Panc1 (cell line): ENCODE measurements around the gene RAB32. TPM values are rescaled to one million over a fixed set of nuclear protein-coding genes. Genes with fewer than 3 reads are reported as not detected.
"Not testable (repeated sequence)": the region's sequence is repeated elsewhere in the genome, so short reads cannot be mapped to it uniquely, and the experiment has no call there.

Experiments
- ATAC-seq: fragments of 200-7000 bp; cut with Tn5 transposase; 2 replicates; pipeline ENCODE4 v1.9.1; 2020; ENCODE audit warnings: mild to moderate bottlenecking, moderate library complexity
- BruUV-seq: library from RNA; stranded (reverse); fragments of 400-500 nt; replicated peaks from 2 replicates; lab custom pipeline; 2021; lab: Mats Ljungman, UMichigan
- CTCF ChIA-PET: fragments of 300-600 bp; sonication (Branson Sonifier 250); formaldehyde crosslinking; loops from one replicate; lab custom pipeline; 2022; ENCODE audit warnings: antibody characterized with exemption; lab: Charles Lee
- POLR2A ChIA-PET: fragments of 300-600 bp; sonication (Branson Sonifier 250); formaldehyde crosslinking; loops from one replicate; lab custom pipeline; 2022; ENCODE audit warnings: antibody characterized with exemption; lab: Charles Lee
- DNase-seq: peaks from one replicate; pipeline ENCODE4 v3.0.0-alpha.2; 2010; ENCODE audit warnings: low read depth, low spot score
- H3K27ac ChIP-seq: 2 replicates; pipeline ENCODE4 v1.5.1; 2011; ENCODE audit warnings: mild to moderate bottlenecking, low read length, inconsistent platforms
- H3K27me3 ChIP-seq: fragments of 200-500 bp; sonication (Bioruptor generic); 2 replicates; pipeline ENCODE4 v1.6.0; 2014; ENCODE audit warnings: low read length, inconsistent platforms; ENCODE audit not compliant: control insufficient read depth, insufficient read depth
- H3K36me3 ChIP-seq: fragments of 200-500 bp; sonication (Bioruptor generic); 2 replicates; pipeline ENCODE4 v1.5.1; 2014; ENCODE audit warnings: inconsistent platforms, mild to moderate bottlenecking, low read length, moderate library complexity; ENCODE audit not compliant: control insufficient read depth, insufficient read depth
- H3K4me1 ChIP-seq: 2 replicates; pipeline ENCODE4 v1.5.1; 2011; ENCODE audit warnings: inconsistent platforms, mild to moderate bottlenecking, low read length, moderate library complexity; ENCODE audit not compliant: control insufficient read depth, insufficient read depth
- H3K4me3 ChIP-seq, 2 experiments: 2 replicates each; pipeline ENCODE4 v1.5.1; 2011 to 2012; ENCODE audit warnings: low read depth in 2 of 2, low read length in 2 of 2, mild to moderate bottlenecking in 2 of 2, inconsistent platforms in 1 of 2, moderate library complexity in 1 of 2
- H3K9me3 ChIP-seq: fragments of 200-500 bp; sonication (Bioruptor generic); 2 replicates; pipeline ENCODE4 v1.5.1; 2014; ENCODE audit warnings: low read depth, mild to moderate bottlenecking, inconsistent platforms, low read length, moderate library complexity; ENCODE audit not compliant: control insufficient read depth, insufficient read depth
- POLR2AphosphoS5 ChIP-seq: IDR thresholded peaks from 2 replicates; pipeline ENCODE4 v1.6.1; 2012; ENCODE audit warnings: mild to moderate bottlenecking, low read depth, low read length, moderate library complexity
- SIN3A ChIP-seq: IDR thresholded peaks from 2 replicates; pipeline ENCODE4 v1.6.1; 2012; ENCODE audit warnings: low read depth, mild to moderate bottlenecking, low read length, moderate library complexity, borderline replicate concordance; ENCODE audit not compliant: insufficient read depth
- TCF7L2 ChIP-seq: IDR thresholded peaks from 2 replicates; pipeline ENCODE4 v1.6.1; 2011; ENCODE audit warnings: mild to moderate bottlenecking, low read depth, low read length, inconsistent platforms
- in situ Hi-C: cut with HindIII; loops from 2 replicates; pipeline ENCODE4 v1.10.0; 2016; ENCODE audit warnings: low sequenced_read_pairs, low pct_unique_long_range_greater_than_20kb
- intact Hi-C: fragments of 100-400 bp; cut with micrococcal nuclease; formaldehyde crosslinking; loops from one replicate; pipeline ENCODE4 v1.10.0; 2022; ENCODE audit not compliant: unreplicated experiment
- total RNA-seq: library from RNA; stranded (reverse); gene quantifications from one replicate; pipeline ENCODE4 v1.2.1, GENCODE V29; 2021; ENCODE audit not compliant: unreplicated experiment
- TF ChIP-seq, protein P1 (sequence below), 2 experiments: IDR thresholded peaks; 2 replicates each; pipeline ENCODE4 v1.6.1; 2011 to 2012; ENCODE audit warnings: low read depth in 2 of 2, control low read depth in 1 of 2, low read length in 1 of 2, mild to moderate bottlenecking in 1 of 2, moderate library complexity in 1 of 2; ENCODE audit not compliant: insufficient read depth in 1 of 2
- TF ChIP-seq, protein P2 (sequence below): fragments of 450-650 bp; IDR thresholded peaks from 2 replicates; pipeline ENCODE4 v1.5.1; 2017; ENCODE audit warnings: mild to moderate bottlenecking

The RAB32 gene
- total RNA-seq, 1 experiment from 2014 or later: 61.5 TPM

DNA sequence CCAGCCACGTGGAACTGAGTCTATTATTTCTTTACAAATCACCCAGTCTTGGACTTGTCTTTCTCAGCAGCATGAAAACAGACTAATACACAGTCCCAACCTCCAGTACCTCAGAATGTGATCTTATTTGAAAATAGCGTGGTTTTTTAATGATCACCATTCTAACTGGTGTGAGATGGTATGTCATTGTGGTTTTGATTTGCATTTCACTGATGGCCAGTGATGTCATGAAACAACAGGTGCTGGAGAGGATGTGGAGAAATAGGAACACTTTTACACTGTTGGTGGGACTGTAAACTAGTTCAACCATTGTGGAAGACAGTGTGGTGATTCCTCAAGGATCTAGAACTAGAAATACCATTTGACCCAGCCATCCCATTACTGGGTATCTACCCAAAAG, 23.0 kb downstream of the RAB32 start:
- BruUV-seq, H3K4me1 ChIP-seq, H3K9me3 ChIP-seq, H3K27ac ChIP-seq, in situ Hi-C loops, ATAC-seq, H3K36me3 ChIP-seq, H3K27me3 ChIP-seq, DNase-seq, CTCF ChIA-PET, H3K4me3 ChIP-seq, POLR2A ChIA-PET, intact Hi-C loops: not testable (repeated sequence)

DNA sequence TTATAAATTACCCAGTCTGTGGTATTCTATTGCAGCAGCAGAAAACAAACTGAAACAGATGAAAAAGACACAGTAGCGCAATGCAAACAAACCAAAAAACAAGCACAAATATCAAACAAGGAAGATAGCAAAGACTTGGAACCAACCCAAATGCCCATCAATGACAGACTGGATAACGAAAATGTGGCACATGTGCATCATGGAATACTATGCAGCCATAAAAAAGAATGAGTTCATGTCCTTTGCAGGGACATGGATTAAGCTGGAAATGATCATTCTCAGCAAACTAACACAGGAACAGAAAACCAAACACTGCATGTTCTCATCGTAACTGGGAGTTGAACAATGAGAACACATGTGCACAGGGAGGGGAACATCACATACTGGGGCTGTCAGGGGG, 25.0 kb downstream of the RAB32 start:
- intact Hi-C loops, H3K27ac ChIP-seq, ATAC-seq, CTCF ChIA-PET, BruUV-seq, H3K4me3 ChIP-seq, H3K4me1 ChIP-seq, DNase-seq, H3K36me3 ChIP-seq, H3K9me3 ChIP-seq, POLR2A ChIA-PET, in situ Hi-C loops, H3K27me3 ChIP-seq: not testable (repeated sequence)

DNA sequence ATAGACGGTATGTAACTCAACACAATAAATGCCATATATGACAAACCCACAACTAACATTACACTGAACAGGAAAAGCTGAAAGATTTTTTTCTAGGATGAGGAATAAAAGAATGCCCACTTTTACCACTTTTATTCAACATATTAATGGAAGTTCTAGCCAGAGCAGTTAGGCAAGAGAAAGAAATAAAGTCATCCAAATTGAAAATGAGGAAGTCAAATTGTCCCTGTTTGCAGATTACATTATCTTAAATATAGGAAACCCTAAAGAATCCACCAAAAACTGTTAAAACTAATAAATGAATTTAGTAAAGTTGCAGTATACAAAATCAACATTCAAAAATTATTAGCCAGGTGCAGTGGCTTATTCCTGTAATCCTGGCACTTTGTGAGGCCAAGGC, 30.6 kb downstream of the RAB32 start:
- intact Hi-C loops: no loop called here
- ATAC-seq (no peak), DNase-seq (no peak)
- ChIA-PET POLR2A (no interaction called here), CTCF (no interaction called here)
- TF ChIP-seq, protein P1, sequence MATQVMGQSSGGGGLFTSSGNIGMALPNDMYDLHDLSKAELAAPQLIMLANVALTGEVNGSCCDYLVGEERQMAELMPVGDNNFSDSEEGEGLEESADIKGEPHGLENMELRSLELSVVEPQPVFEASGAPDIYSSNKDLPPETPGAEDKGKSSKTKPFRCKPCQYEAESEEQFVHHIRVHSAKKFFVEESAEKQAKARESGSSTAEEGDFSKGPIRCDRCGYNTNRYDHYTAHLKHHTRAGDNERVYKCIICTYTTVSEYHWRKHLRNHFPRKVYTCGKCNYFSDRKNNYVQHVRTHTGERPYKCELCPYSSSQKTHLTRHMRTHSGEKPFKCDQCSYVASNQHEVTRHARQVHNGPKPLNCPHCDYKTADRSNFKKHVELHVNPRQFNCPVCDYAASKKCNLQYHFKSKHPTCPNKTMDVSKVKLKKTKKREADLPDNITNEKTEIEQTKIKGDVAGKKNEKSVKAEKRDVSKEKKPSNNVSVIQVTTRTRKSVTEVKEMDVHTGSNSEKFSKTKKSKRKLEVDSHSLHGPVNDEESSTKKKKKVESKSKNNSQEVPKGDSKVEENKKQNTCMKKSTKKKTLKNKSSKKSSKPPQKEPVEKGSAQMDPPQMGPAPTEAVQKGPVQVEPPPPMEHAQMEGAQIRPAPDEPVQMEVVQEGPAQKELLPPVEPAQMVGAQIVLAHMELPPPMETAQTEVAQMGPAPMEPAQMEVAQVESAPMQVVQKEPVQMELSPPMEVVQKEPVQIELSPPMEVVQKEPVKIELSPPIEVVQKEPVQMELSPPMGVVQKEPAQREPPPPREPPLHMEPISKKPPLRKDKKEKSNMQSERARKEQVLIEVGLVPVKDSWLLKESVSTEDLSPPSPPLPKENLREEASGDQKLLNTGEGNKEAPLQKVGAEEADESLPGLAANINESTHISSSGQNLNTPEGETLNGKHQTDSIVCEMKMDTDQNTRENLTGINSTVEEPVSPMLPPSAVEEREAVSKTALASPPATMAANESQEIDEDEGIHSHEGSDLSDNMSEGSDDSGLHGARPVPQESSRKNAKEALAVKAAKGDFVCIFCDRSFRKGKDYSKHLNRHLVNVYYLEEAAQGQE (IDR thresholded peaks at IDR 0.05; ENCODE audit: insufficient read depth in 1 of 2, low read depth in 2 of 2, low read length in 1 of 2): no peak
- TF ChIP-seq POLR2AphosphoS5: no peak
- TF ChIP-seq, protein P2, sequence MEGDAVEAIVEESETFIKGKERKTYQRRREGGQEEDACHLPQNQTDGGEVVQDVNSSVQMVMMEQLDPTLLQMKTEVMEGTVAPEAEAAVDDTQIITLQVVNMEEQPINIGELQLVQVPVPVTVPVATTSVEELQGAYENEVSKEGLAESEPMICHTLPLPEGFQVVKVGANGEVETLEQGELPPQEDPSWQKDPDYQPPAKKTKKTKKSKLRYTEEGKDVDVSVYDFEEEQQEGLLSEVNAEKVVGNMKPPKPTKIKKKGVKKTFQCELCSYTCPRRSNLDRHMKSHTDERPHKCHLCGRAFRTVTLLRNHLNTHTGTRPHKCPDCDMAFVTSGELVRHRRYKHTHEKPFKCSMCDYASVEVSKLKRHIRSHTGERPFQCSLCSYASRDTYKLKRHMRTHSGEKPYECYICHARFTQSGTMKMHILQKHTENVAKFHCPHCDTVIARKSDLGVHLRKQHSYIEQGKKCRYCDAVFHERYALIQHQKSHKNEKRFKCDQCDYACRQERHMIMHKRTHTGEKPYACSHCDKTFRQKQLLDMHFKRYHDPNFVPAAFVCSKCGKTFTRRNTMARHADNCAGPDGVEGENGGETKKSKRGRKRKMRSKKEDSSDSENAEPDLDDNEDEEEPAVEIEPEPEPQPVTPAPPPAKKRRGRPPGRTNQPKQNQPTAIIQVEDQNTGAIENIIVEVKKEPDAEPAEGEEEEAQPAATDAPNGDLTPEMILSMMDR: no peak
- no peak for TF ChIP-seq SIN3A
- no peak for TF ChIP-seq TCF7L2
- in situ Hi-C loops: no loop called here
- H3K27ac ChIP-seq: no peak overlapping the region
- no TSS peak for BruUV-seq
- no peaks in the 10 kb centered on the region for H3K36me3 ChIP-seq
- H3K4me1 ChIP-seq: no peaks in the 10 kb centered on the region
- H3K9me3 ChIP-seq: no peaks in the 10 kb centered on the region
- H3K4me3 ChIP-seq: no peak overlapping the region
- H3K27me3 ChIP-seq: no peaks in the 10 kb centered on the region
